Stimulated activated effector memory CD8-positive, alpha-beta T cell treated with anti-CD3 and anti-CD28 coated beads, Interleukin-12 subunit alpha, Interleukin-12 subunit beta, amount 100 ng/mL, for 72 hours (primary cell): ENCODE measurements around the gene UBA6.
"Not testable (repeated sequence)": the region's sequence is repeated elsewhere in the genome, so short reads cannot be mapped to it uniquely, and the experiment has no call there.

ENCODE experiments used
- ATAC-seq: fragments of 150-1000 bp; cut with Tn5 transposase; 2 replicates; pipeline ENCODE4 v1.10.0; 2021
- DNase-seq, 2 donors: peaks; one replicate each; pipeline ENCODE4 v3.0.0; 2021 to 2022; ENCODE audit warnings: low spot score in 2 of 2
- H3K27ac Mint-ChIP-seq: one replicate; pipeline ENCODE4 v1.8.0; 2022; ENCODE audit warnings: mild to moderate bottlenecking, mixed read lengths
- H3K36me3 Mint-ChIP-seq: one replicate; pipeline ENCODE4 v1.8.0; 2022; ENCODE audit warnings: mild to moderate bottlenecking, mixed read lengths
- H3K4me1 Mint-ChIP-seq: one replicate; pipeline ENCODE4 v1.8.0; 2022; ENCODE audit warnings: mixed read lengths
- H3K4me3 Mint-ChIP-seq: one replicate; pipeline ENCODE4 v1.8.0; 2022; ENCODE audit warnings: mild to moderate bottlenecking, mixed read lengths
- H3K9me3 Mint-ChIP-seq: one replicate; pipeline ENCODE4 v1.8.0; 2022; ENCODE audit warnings: mixed read lengths

Gene UBA6

DNA sequence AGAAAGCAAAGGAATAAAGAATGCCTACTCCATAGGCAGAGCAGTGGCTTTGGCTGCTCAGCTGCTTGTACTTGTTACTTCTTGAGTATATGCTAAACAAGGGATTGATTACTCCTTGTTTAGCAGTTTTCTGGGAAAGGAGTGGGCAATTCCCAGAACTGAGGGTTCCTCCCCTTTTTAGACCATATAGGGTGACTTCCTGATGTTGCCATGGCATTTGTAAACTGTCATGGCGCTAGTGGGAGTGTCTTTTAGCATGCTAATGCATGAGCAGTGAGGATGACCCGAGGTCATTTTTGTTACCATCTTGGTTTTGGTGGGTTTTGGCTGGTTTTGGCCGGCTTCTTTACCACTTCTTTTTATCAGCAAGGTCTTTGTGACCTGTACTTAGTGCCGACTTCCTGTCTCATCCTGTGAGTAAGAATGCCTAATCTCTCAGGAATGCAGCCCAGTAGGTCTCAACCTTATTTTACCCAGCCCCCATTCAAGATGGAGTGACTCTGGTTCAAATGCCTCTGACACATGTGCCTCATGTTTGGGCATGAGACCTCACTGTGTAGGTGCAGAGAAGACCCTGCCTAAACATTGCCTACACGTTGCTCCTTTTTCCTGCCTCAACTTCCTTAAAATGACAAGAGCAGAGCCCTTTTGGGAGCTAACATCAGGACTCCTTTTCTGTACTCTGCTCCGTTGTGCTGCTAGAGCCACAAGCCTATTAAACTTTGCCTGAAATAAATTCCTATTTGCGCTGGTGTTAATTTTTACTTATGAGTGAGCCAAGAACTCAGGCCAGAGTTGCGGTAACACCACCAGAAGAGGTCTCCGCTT lies 21.0 kb upstream of the UBA6 start:
- DNase-seq, result no peak
- Mint-ChIP-seq H3K4me1 (peaks cover 6% of the 10 kb centered on the region), H3K27ac (no peak overlapping the region), H3K4me3 (no peak overlapping the region), H3K36me3 (no peaks in the 10 kb centered on the region), H3K9me3 (no peaks in the 10 kb centered on the region)
- ATAC-seq, result no peak

DNA sequence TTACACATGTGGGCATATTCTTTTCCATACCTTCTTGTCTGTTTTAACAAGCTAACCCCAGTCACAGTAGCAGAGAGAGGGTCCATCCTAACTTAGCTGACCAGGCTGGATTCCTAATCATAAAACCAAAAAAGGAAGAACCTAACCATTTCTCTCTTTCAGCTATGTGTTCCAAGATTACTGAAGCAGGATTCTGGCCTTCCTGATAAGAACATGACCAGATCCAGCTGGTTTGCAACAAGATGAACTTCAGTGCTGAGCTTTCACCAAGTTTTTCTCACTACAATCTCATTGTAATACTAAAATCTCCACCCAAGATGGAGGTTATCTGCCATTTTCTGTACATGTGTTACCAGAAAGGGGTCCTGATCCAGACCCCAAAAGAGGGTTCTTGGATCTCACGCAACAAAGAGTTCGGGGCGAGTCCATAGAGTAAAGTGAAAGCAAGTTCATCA lies 20.4 kb upstream of the UBA6 start:
- H3K9me3 Mint-ChIP-seq, result no peaks in the 10 kb centered on the region
- H3K36me3 Mint-ChIP-seq, result no peaks in the 10 kb centered on the region
- no peak for DNase-seq
- H3K4me3 Mint-ChIP-seq, result no peak overlapping the region
- ATAC-seq, result no peak
- no peak overlapping the region for H3K27ac Mint-ChIP-seq
- peaks cover 4% of the 10 kb centered on the region for H3K4me1 Mint-ChIP-seq

DNA sequence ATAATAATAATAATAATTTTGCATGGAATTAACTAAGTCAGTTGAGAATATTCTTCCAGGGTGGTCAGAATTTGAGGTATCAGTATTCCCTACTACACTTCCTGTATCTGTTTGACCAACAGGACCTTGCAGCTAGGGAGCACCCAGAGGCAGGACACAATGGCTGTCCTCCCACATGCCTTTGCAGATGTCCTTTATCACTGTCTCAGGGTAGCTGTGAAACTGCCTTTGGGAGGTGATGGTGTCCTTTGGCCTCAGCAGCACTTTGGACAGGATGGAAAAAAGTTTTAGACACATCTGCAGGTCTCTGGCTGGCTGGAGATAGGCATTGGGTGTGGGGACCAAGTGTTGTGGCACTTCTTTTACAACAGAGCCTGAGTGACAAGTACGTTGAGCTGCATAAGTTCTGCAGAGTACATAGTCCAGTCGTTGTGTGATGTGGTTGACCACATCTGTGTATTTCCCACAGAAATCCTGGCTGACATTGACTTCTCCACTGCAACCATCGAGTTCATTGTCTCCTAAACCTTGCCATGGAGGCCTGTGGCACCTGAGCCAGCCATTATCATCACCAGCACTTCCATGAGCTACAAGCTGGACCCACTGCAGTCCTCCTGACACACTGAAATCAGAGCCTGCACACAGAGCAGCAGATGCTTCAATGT lies 19.1 kb upstream of the UBA6 start:
- Mint-ChIP-seq H3K27ac (no peak overlapping the region), H3K9me3 (no peaks in the 10 kb centered on the region), H3K4me3 (no peak overlapping the region), H3K4me1 (peaks cover 4% of the 10 kb centered on the region), H3K36me3 (no peaks in the 10 kb centered on the region)
- DNase-seq, result no peak
- ATAC-seq, result no peak

DNA sequence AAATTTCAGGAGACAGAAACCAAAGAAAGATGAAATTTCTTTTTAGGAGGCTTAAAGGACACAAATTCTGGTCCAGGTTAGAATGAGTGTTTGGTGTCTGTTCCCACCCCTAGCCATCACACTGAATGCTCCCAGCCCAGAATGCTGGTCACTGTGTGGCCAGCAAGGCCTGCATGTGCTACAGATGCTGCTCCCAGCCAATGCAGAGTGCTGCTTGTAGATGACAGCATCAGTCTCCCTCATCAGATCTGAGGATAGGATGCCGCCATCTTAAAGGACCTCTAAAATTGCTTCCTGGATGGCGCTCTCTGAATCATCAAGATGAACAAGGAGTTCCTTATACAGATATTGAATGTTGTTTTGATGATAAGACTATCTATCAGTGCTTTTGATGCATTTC lies 17.9 kb upstream of the UBA6 start:
- ATAC-seq, result no peak
- no peaks in the 10 kb centered on the region for H3K9me3 Mint-ChIP-seq
- H3K4me1 Mint-ChIP-seq, result peaks cover 14% of the 10 kb centered on the region
- H3K4me3 Mint-ChIP-seq, result no peak overlapping the region
- H3K36me3 Mint-ChIP-seq, result peaks cover 6% of the 10 kb centered on the region
- no peak overlapping the region for H3K27ac Mint-ChIP-seq
- DNase-seq, result no peak

DNA sequence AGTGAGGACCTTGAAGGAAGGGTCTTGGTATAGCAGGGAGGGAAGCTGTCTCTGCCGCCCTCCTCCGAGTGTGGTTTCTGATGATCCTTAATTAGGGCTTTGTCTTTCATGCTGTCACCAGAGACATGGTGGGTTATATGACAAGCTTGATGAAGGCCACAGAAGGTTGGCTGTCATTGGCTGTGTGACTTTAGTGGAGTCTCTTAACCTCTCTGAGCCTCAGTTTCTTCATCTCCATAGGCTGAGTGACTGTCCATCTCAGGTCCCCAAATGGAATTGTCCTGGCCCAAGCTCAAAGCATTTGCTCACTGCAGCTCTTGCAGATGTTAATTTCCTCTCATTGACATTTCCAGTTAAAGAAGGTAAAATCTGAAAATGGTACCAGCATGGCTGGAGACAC lies 16.6 kb upstream of the UBA6 start:
- Mint-ChIP-seq H3K4me1 (peaks cover 22% of the 10 kb centered on the region), H3K4me3 (no peak overlapping the region), H3K36me3 (peaks cover 6% of the 10 kb centered on the region), H3K9me3 (no peaks in the 10 kb centered on the region), H3K27ac (no peak overlapping the region)
- DNase-seq (no peak), ATAC-seq (no peak)

DNA sequence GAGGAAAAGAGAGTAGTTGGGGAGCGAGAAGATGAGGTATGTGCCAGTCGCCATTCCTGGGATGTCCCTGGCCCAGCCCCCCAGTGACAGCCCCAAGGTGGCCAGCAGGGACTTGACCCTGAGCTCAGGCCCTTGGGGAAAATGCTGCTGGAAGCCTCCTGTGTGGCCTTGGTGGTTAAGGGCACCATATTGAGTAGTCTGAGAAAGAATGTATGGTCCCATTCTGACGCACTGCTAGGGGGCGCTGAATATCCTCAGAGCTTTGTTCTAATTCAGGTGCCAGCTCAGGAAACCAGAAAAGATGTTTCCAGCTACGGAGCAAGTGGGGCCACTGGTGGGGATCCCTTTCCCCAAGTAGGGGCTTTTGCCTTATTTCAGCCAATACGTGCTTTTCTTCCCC lies 14.0 kb upstream of the UBA6 start:
- H3K4me3 Mint-ChIP-seq, result no peak overlapping the region
- ATAC-seq (no peak), DNase-seq (no peak)
- H3K36me3 Mint-ChIP-seq, result peaks cover 6% of the 10 kb centered on the region
- H3K9me3 Mint-ChIP-seq, result no peaks in the 10 kb centered on the region
- peak overlapping the region; percentile 37 for H3K27ac Mint-ChIP-seq
- H3K4me1 Mint-ChIP-seq, result peaks cover 28% of the 10 kb centered on the region

DNA sequence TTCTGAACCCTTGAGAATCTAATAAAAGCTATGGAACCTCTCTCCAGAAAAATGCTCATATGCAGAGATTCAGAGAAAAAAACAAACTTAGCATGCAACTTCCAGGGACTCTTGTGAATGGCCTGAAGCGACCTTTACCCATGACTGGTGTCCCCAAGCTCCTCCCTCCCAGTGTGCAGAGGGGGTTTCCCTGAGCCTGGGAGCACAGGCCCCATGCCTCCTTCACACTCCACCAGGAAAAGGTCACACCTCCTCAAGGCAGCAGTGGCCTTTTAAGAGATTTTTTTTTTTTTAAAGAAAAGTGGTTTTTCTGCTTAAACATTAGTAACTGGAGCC lies 13.3 kb upstream of the UBA6 start:
- ATAC-seq, result peak; percentile 83
- no peak overlapping the region for H3K4me3 Mint-ChIP-seq
- H3K27ac Mint-ChIP-seq, result peak overlapping the region; percentile 37
- peaks cover 6% of the 10 kb centered on the region for H3K36me3 Mint-ChIP-seq
- H3K9me3 Mint-ChIP-seq, result no peaks in the 10 kb centered on the region
- peaks cover 28% of the 10 kb centered on the region for H3K4me1 Mint-ChIP-seq
- no peak for DNase-seq

DNA sequence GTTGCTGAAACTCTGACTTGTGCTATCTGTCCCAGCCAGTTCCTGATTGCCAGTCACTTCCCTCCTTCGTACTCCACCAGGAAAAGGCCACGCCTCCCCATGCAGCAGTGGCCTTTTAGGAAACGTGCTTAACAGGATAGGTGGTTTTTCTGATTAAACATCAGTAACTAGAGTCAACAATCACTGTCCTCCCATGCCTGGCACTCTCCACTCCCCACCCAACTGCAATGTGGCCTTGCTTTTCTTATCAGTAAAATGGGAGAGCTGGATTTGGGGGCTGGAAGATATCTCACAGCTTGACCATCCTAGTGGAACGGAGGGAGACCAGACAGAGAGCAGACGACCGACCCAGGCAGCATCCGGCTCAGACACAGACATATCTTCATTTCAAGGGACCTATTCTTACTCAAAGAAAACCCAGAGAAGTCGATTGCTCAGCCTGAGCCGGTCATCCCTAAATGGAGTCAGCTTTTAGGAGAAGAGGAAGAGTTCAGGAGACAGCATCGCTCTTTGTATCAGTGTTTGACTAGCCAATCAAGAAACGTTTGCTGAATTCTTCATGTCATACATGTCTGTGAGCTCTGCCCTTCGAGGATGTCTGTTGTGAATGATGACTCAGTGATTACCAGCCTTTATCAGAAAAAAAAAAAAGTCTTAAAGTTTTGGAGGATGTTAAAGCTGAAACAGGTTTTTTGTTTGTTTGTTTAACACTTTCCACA lies 12.7 kb upstream of the UBA6 start:
- no peak for DNase-seq
- Mint-ChIP-seq H3K36me3 (peaks cover 6% of the 10 kb centered on the region), H3K4me1 (peaks cover 28% of the 10 kb centered on the region), H3K4me3 (no peak overlapping the region), H3K27ac (no peak overlapping the region), H3K9me3 (no peaks in the 10 kb centered on the region)
- peak; percentile 66 for ATAC-seq

DNA sequence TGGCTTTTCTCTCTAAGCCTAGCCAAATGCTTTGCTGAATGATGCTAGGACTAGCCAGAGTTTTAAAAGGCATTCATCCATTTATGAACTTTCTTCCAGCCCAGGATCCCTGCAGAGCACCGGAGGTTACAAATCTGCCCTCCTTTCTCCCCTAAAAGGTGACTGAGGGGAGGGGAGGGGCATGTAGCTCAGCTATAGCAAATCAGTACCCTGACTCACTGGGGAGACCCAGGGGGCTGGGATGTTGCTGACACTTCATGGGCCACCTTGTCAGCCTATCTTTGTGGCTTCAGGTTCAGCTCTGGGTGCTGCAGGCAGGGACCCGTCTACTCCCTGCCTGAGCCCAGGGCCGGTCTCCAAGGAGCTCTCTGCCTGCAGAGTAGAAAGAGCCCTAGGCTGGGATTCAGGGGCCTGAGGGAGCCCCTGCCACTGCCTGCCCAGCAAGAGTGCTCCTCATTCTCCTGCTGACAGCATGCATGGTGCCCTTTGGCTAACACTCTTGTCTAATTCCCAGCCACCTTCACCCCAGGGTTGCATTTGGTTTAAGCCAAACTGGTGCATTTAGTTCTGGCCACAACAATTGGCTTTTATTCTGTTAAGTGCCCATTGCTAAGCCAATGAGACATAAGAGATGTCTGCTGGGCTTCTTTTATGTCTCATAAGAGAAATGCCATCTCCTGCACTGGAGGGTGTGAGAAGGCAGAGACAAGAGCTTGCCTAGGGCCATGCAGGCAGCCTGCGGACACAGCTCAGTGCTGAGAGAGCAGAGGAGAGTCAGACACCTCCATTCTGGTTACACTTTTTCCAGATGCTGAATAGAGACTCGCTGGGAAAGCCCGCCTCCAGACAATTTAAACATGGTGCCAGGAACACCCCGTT lies 11.9 kb upstream of the UBA6 start:
- no peaks in the 10 kb centered on the region for H3K9me3 Mint-ChIP-seq
- H3K27ac Mint-ChIP-seq, result peak overlapping the region; percentile 40
- H3K4me3 Mint-ChIP-seq, result no peak overlapping the region
- ATAC-seq (no peak), DNase-seq (no peak)
- H3K4me1 Mint-ChIP-seq, result peaks cover 28% of the 10 kb centered on the region
- H3K36me3 Mint-ChIP-seq, result peaks cover 6% of the 10 kb centered on the region

DNA sequence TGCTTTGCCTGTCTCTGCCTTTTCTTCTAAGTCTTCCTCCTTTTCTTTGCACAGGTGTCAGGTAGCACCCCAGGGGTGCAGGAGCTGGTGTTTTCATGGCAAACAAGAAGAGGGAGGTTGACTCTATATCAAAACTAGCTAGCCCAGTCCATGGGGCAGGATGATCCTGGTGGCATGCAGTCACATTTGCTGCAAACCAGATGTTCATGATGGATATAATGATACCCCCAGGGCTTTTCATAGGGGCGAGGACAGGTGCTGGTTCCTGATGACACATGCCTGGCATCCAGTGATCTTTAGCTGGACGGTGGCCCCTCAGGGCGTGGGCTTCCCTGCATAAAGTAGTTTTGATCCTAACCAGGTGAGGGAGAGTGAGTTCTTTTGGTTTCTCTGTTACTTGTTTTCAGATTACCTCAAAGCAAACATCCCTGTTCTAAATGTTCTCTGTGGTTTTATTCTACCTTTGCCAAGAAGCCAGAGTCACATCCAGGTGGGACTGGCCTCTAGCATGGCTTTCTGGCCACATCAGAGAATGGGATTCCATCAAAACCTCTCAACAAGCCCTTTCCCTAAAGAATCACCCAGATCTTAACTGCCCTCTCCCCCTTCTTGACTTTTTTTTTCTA lies 11.2 kb upstream of the UBA6 start:
- Mint-ChIP-seq H3K9me3 (no peaks in the 10 kb centered on the region), H3K4me1 (peaks cover 27% of the 10 kb centered on the region), H3K27ac (peak overlapping the region; percentile 40), H3K4me3 (no peak overlapping the region), H3K36me3 (peaks cover 6% of the 10 kb centered on the region)
- no peak for ATAC-seq
- no peak for DNase-seq

DNA sequence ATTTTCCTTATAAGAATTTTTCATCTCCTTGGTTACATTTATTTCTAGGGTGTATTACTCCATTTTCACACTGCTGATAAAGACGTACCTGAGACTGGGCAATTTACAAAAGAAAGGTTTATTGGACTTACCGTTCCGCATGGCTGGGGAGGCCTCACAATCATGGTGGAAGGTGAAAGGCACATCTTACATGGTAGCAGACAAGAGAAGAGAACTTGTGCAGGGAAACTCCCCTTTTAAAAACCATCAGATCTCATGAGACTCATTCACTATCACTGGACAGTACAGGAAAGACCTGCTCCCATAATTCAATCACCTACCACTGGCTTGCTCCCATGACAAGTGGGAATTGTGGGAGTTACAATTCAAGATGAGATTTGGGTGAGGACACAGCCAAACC lies 5.7 kb upstream of the UBA6 start:
- not testable (repeated sequence) for H3K27ac Mint-ChIP-seq, H3K4me3 Mint-ChIP-seq, ATAC-seq, DNase-seq, H3K9me3 Mint-ChIP-seq
- Mint-ChIP-seq H3K36me3 (peaks cover 11% of the 10 kb centered on the region), H3K4me1 (peaks cover 42% of the 10 kb centered on the region)

DNA sequence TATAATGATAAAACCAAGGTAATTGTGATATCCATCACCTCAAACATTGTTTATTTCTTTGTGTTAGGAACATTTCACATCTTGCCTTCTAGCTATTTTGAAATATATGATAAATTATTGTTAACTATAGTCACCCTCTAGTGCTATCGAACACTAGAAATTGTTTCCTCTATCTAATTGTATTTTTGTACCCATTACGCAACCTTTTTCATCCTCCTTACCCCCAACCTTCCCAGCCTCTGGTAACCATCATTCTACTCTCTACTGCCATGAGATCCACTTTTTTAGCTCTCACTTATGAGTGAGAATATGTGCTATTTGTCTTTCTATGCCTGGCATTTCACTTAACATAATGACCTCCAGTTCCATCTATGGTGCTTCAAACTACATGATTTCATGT lies 3.9 kb upstream of the UBA6 start:
- Mint-ChIP-seq H3K36me3 (peaks cover 18% of the 10 kb centered on the region), H3K4me1 (peaks cover 38% of the 10 kb centered on the region), H3K27ac (no peak overlapping the region), H3K4me3 (no peak overlapping the region), H3K9me3 (peaks cover 7% of the 10 kb centered on the region)
- DNase-seq (no peak), ATAC-seq (no peak)

DNA sequence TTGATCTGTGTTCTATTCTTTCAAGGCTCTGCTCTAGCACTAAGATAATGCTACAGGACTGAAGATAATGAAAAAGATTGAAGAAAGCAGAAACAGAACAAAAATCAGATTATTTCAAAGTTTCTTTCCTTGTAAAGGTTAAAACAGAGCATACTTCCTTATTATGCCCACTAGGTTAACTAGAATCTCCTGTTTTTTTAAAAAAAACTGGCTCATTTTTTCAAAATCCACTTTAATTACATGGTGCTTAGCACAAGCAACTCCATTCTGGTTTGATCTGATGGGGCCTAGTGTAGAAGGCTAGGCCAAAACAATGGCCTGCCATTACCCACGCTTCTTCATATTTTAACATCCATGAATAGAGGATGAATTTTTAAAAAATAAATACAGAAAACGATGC lies 1.2 kb upstream of the UBA6 start:
- Mint-ChIP-seq H3K9me3 (peaks cover 7% of the 10 kb centered on the region), H3K36me3 (peaks cover 24% of the 10 kb centered on the region), H3K27ac (peak overlapping the region; percentile 97), H3K4me1 (peaks cover 57% of the 10 kb centered on the region), H3K4me3 (peak overlapping the region; percentile 90)
- DNase-seq (no peak), ATAC-seq (no peak)

DNA sequence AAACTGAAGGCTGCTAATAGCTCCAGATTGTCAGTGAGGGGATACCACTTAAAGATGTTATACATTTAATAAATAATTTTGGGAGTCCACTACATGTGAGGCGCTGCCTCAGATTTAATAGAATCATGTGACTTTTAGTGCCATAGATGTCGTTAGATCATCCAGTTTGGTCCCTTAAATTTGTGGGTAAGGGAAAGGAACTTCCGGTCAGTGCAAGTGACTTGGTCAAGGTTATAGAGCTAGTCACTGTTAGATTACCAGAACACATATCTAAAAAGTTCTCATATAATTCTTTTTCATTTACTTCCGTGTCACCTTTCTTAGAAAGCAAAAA lies 529 bp upstream of the UBA6 start:
- ATAC-seq (no peak), DNase-seq (no peak)
- Mint-ChIP-seq H3K36me3 (peaks cover 26% of the 10 kb centered on the region), H3K4me3 (peak overlapping the region; percentile 90), H3K9me3 (peaks cover 4% of the 10 kb centered on the region), H3K4me1 (peaks cover 54% of the 10 kb centered on the region), H3K27ac (peak overlapping the region; percentile 97)
